Muscle of back (tissue), 11 donors: Measurements from ENCODE around the gene TUBA1B. TPM values are rescaled to one million over a fixed set of nuclear protein-coding genes. Genes with fewer than 3 reads are reported as not detected.
A peak's percentile ranks its signal among the peaks of the same experiment; 100 is the strongest.

Experiments
- DNase-seq, 3 donors: peaks; one replicate each; pipeline versions ENCODE4 v3.0.0 to v3.0.0-alpha.2; 2013
- polyA plus RNA-seq, 10 donors: library from polyadenylated mRNA; unstranded; fragments of 120-200 nt; gene quantifications; one replicate each; pipeline ENCODE4 v1.2.1, GENCODE V29; 2013; ENCODE audit not compliant: insufficient read length in 10 of 10

TUBA1B gene
- polyA plus RNA-seq, 10 donors = 671 to 1,330 (median 1,024) TPM

GRCh38 chr12:49092816-49093406, 38.3 kb downstream of the TUBA1B start:
- DNase-seq = no peak

GRCh38 chr12:49092086-49092815, 38.9 kb downstream of the TUBA1B start:
- DNase-seq = peak in 1 of 3 donors; percentile 67

GRCh38 chr12:49091836-49092085, 39.4 kb downstream of the TUBA1B start:
- DNase-seq = no peak

- DNase-seq = peak in 1 of 3 donors; percentile 20
Measured at GRCh38 chr12:49091056-49091835, 39.9 kb downstream of the TUBA1B start.

GRCh38 chr12:49089821-49090773, 41.1 kb downstream of the TUBA1B start:
- peak in 2 of 3 donors; percentile 55 to 76 for DNase-seq

- no peak for DNase-seq
Measured at GRCh38 chr12:49088932-49089330, 42.3 kb downstream of the TUBA1B start.

GRCh38 chr12:49088150-49088931, 42.9 kb downstream of the TUBA1B start:
- peak; percentile 81 to 93 (median 85) for DNase-seq

GRCh38 chr12:49086116-49086515, 45.1 kb downstream of the TUBA1B start:
- no peak for DNase-seq

GRCh38 chr12:49084438-49084837, 46.8 kb downstream of the TUBA1B start:
- DNase-seq = no peak

- DNase-seq = peak in 1 of 3 donors; percentile 74
Measured at GRCh38 chr12:49079793-49080192, 51.4 kb downstream of the TUBA1B start.

Other genes with a start within 250 kb of the TUBA1B start
- 10 to 100 TPM; 18.7 to 41.1 (median 22.1) TPM for gene FKBP11, start 205.9 kb downstream of the TUBA1B start, polyA plus RNA-seq
- gene ARF3, start 173.9 kb downstream of the TUBA1B start, polyA plus RNA-seq = 10 to 100 TPM; 36.1 to 63.5 (median 45.8) TPM
- gene WNT10B, start 159.7 kb downstream of the TUBA1B start, polyA plus RNA-seq = 1 to 10 TPM in 7 of 10 donors, under 1 TPM in 3; 0.70 to 4.8 (median 1.5) TPM
- gene WNT1, start 153.1 kb downstream of the TUBA1B start, polyA plus RNA-seq = under 1 TPM in 3 of 10 donors, not detected in 7; 0.15 to 0.31 (median 0.20) TPM
- gene DDN, start 132.0 kb downstream of the TUBA1B start, polyA plus RNA-seq = 10 to 100 TPM in 9 of 10 donors, 1 to 10 TPM in 1; 5.7 to 20.4 (median 15.7) TPM
- gene PRKAG1, start 112.6 kb downstream of the TUBA1B start, polyA plus RNA-seq = 10 to 100 TPM; 51.8 to 65.6 (median 58.9) TPM
- gene KMT2D, start 70.6 kb downstream of the TUBA1B start, polyA plus RNA-seq = 10 to 100 TPM; 33.3 to 49.6 (median 39.5) TPM
- 1 to 10 TPM in 8 of 10 donors, under 1 TPM in 2; 0.93 to 2.6 (median 1.3) TPM for gene RHEBL1, start 61.4 kb downstream of the TUBA1B start, polyA plus RNA-seq
- 1 to 10 TPM in 2 of 10 donors, under 1 TPM in 8; 0.48 to 1.2 (median 0.82) TPM for gene DHH, start 36.6 kb downstream of the TUBA1B start, polyA plus RNA-seq
- gene LMBR1L, start 20.5 kb downstream of the TUBA1B start, polyA plus RNA-seq = 10 to 100 TPM; 30.8 to 77.7 (median 36.1) TPM
- 100 to 1,000 TPM; 670 to 846 (median 768) TPM for gene TUBA1A, start 57.7 kb upstream of the TUBA1B start, polyA plus RNA-seq
- 100 to 1,000 TPM in 1 of 10 donors, 10 to 100 TPM in 9; 47.3 to 127 (median 74.2) TPM for gene TUBA1C, start 133.7 kb upstream of the TUBA1B start, polyA plus RNA-seq
- gene PRPH, start 163.8 kb upstream of the TUBA1B start, polyA plus RNA-seq = 1 to 10 TPM; 1.2 to 2.8 (median 1.4) TPM
- gene TROAP, start 191.9 kb upstream of the TUBA1B start, polyA plus RNA-seq = 10 to 100 TPM in 6 of 10 donors, 1 to 10 TPM in 4; 8.2 to 22.0 (median 11.0) TPM
- gene C1QL4, start 205.8 kb upstream of the TUBA1B start, polyA plus RNA-seq = under 1 TPM in 1 of 10 donors, not detected in 9; 0.10 TPM
- under 1 TPM in 8 of 10 donors, not detected in 2; 0.03 to 0.24 (median 0.16) TPM for gene DNAJC22, start 215.5 kb upstream of the TUBA1B start, polyA plus RNA-seq
- gene SPATS2, start 236.1 kb upstream of the TUBA1B start, polyA plus RNA-seq = 10 to 100 TPM; 23.0 to 37.0 (median 28.1) TPM